Measurements from ENCODE around the gene PTPRN2. TPM values are rescaled to one million over a fixed set of nuclear protein-coding genes. Genes with fewer than 3 reads are reported as not detected.

Gene PTPRN2
- total RNA-seq, 1 donor from 2014 or later: 32.2 TPM

DNA sequence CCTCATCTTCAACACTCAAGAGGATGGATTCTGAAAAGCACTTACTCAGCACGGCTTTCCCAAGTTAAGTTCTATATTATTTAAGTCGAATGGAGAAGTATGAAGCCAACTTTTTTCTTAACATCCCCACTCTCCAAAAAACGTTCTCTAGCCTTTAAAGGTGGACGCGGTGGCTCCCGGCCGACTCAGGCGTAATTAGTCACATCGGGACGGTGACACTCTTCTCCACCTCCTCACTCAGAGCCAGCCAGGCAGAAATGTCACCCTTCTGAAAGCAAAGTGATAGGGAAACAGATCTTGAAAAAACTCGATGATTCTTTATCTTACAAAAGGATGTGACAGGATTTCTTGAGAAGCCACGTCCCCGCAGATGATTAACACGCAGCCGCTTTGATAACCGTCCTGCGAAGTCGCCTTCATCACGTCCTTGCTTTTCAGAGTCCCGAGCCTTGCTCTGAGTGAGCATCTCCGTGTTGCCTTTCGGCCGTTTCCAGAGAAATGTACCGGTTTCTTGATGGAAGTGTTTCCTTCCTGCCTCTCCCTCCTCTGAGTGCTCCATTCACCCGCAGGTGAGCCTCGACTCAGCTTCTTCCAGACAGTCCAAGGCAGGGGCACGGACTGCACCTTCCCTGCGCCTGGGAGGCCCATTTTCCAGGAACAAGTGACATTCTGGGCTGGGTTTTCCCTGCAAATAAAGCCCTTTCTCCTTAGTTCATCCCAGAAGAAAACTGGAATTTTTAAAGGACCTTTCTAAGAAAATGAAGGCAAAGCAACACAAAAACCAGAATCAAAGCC is 936.1 kb downstream of the PTPRN2 start:
- Mint-ChIP-seq H3K36me3 (ENCODE audit: low read depth) (peaks cover 13% of the 10 kb centered on the region), H3K27ac (ENCODE audit: unreplicated experiment) (no peak overlapping the region), H3K9me3 (no peaks in the 10 kb centered on the region), H3K27me3 (ENCODE audit: low read depth) (no peaks in the 10 kb centered on the region), H3K4me3 (no peak overlapping the region), H3K4me1 (no peaks in the 10 kb centered on the region)
- TF ChIP-seq CTCF (conservative IDR thresholded peaks at IDR 0.05): no peak
- no peak for DNase-seq (ENCODE audit: low read depth, low spot score)

- Mint-ChIP-seq H3K4me3 (no peak overlapping the region), H3K36me3 (ENCODE audit: low read depth) (peaks cover 12% of the 10 kb centered on the region), H3K27me3 (ENCODE audit: low read depth) (no peaks in the 10 kb centered on the region), H3K4me1 (no peaks in the 10 kb centered on the region), H3K27ac (ENCODE audit: unreplicated experiment) (no peak overlapping the region), H3K9me3 (no peaks in the 10 kb centered on the region)
- TF ChIP-seq CTCF (conservative IDR thresholded peaks at IDR 0.05): no peak
- no peak for DNase-seq (ENCODE audit: low read depth, low spot score)
These were observed 936.8 kb downstream of the PTPRN2 start for GRCh38 chr7:157650801-157651200.

DNA sequence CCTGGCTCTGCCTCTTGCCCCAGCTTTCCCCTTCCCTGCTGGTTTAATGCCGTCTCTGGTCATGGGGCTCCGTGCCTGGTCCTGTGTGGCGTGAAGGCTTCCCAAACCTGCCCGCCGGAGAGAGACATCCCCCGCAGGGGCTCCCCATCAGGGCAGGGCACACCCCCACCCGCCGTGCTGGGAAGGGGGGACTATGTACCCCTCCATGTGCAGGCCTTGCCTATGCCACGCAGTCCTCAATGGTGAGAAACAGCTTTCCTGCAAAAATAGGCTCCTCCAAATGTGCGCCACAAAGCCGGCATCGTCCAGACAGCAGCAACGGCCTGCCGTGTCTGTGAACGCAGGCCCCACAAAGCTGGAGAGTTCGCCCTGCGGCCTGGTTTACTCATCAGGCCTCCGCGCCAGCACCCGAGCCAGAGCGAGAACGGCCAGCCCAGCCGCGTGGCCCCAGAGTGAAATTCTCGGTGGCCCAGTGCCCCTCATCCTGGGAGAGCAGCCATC is 937.4 kb downstream of the PTPRN2 start:
- no peak overlapping the region for H3K27ac Mint-ChIP-seq (ENCODE audit: unreplicated experiment)
- H3K4me3 Mint-ChIP-seq: no peak overlapping the region
- peaks cover 14% of the 10 kb centered on the region for H3K36me3 Mint-ChIP-seq (ENCODE audit: low read depth)
- no peaks in the 10 kb centered on the region for H3K9me3 Mint-ChIP-seq
- TF ChIP-seq CTCF (conservative IDR thresholded peaks at IDR 0.05): no peak
- DNase-seq (ENCODE audit: low read depth, low spot score): no peak
- no peaks in the 10 kb centered on the region for H3K27me3 Mint-ChIP-seq (ENCODE audit: low read depth)
- H3K4me1 Mint-ChIP-seq: no peaks in the 10 kb centered on the region

DNA sequence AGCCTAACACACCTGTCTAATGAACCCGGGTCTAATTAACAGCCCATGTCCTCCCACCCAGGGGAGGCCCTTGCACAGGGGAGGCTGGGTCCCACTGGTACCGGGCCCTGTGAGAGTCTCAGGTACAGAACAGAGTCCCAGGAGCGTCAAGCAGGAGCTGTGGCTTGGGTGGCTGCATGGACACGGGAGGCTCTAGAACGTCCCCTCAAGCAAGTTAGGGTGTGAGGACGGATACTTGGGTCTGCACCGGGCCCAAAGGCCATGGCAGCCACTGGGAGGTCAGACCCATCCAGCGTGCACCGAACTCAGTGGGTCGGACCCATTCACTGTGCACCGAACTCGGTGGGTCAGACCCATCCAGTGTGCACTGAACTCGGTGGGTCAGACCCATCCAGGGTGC is 941.1 kb downstream of the PTPRN2 start:
- Mint-ChIP-seq H3K4me1 (no peaks in the 10 kb centered on the region), H3K36me3 (ENCODE audit: low read depth) (peaks cover 38% of the 10 kb centered on the region), H3K27ac (ENCODE audit: unreplicated experiment) (no peak overlapping the region), H3K4me3 (no peak overlapping the region), H3K27me3 (ENCODE audit: low read depth) (no peaks in the 10 kb centered on the region), H3K9me3 (peaks cover 5% of the 10 kb centered on the region)
- DNase-seq (ENCODE audit: low read depth, low spot score): no peak
- no peak for TF ChIP-seq CTCF (conservative IDR thresholded peaks at IDR 0.05)

DNA sequence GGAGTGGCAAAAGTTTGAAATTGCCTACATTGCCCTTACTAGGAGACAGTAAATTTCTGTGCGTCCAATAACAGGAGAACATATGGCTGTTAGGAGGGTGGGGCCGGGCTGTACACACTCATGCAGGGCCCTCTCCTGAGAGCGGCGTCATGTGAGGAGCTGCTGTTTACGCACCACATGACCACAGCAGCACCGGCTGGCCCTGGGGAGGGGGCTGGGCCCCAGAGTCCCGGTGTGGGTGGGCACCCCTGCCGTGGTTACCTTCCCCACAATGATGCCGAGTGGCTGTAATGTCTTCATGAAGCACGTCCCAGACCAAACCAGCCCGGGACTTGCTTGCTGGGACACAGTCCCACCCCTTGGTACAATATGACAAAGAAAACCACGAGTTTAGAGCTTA is 942.1 kb downstream of the PTPRN2 start:
- Mint-ChIP-seq H3K27me3 (ENCODE audit: low read depth) (no peaks in the 10 kb centered on the region), H3K36me3 (ENCODE audit: low read depth) (peaks cover 43% of the 10 kb centered on the region), H3K4me3 (no peak overlapping the region), H3K27ac (ENCODE audit: unreplicated experiment) (peak overlapping the region; percentile 40), H3K4me1 (peaks cover 5% of the 10 kb centered on the region), H3K9me3 (peaks cover 13% of the 10 kb centered on the region)
- DNase-seq (ENCODE audit: low read depth, low spot score): no peak
- TF ChIP-seq CTCF (conservative IDR thresholded peaks at IDR 0.05): no peak
